Measurements from ENCODE around the gene HPCAL1. TPM values are rescaled to one million over a fixed set of nuclear protein-coding genes. Genes with fewer than 3 reads are reported as not detected.

Gene HPCAL1
- total RNA-seq, 1 donor from 2014 or later: 17.3 TPM

- Mint-ChIP-seq H3K27ac (ENCODE audit: unreplicated experiment) (no peak overlapping the region), H3K4me1 (peaks cover 4% of the 10 kb centered on the region), H3K36me3 (ENCODE audit: low read depth) (no peaks in the 10 kb centered on the region), H3K9me3 (no peaks in the 10 kb centered on the region), H3K27me3 (ENCODE audit: low read depth) (no peaks in the 10 kb centered on the region), H3K4me3 (no peak overlapping the region)
- no peak for DNase-seq (ENCODE audit: low read depth, low spot score)
- TF ChIP-seq, protein P1, sequence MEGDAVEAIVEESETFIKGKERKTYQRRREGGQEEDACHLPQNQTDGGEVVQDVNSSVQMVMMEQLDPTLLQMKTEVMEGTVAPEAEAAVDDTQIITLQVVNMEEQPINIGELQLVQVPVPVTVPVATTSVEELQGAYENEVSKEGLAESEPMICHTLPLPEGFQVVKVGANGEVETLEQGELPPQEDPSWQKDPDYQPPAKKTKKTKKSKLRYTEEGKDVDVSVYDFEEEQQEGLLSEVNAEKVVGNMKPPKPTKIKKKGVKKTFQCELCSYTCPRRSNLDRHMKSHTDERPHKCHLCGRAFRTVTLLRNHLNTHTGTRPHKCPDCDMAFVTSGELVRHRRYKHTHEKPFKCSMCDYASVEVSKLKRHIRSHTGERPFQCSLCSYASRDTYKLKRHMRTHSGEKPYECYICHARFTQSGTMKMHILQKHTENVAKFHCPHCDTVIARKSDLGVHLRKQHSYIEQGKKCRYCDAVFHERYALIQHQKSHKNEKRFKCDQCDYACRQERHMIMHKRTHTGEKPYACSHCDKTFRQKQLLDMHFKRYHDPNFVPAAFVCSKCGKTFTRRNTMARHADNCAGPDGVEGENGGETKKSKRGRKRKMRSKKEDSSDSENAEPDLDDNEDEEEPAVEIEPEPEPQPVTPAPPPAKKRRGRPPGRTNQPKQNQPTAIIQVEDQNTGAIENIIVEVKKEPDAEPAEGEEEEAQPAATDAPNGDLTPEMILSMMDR (conservative IDR thresholded peaks at IDR 0.05): no peak
Observed at GRCh38 chr2:10413991-10414451, 111.3 kb downstream of the HPCAL1 start.

GRCh38 chr2:10414591-10414990, 111.9 kb downstream of the HPCAL1 start:
- Mint-ChIP-seq H3K36me3 (ENCODE audit: low read depth) (no peaks in the 10 kb centered on the region), H3K9me3 (no peaks in the 10 kb centered on the region), H3K27ac (ENCODE audit: unreplicated experiment) (peak overlapping the region; percentile 12), H3K4me3 (no peak overlapping the region), H3K4me1 (no peaks in the 10 kb centered on the region), H3K27me3 (ENCODE audit: low read depth) (no peaks in the 10 kb centered on the region)
- DNase-seq (ENCODE audit: low read depth, low spot score): no peak
- TF ChIP-seq, protein P1 (conservative IDR thresholded peaks at IDR 0.05): no peak

GRCh38 chr2:10415048-10415447, 112.3 kb downstream of the HPCAL1 start:
- Mint-ChIP-seq H3K4me3 (no peak overlapping the region), H3K4me1 (no peaks in the 10 kb centered on the region), H3K27me3 (ENCODE audit: low read depth) (no peaks in the 10 kb centered on the region), H3K27ac (ENCODE audit: unreplicated experiment) (no peak overlapping the region), H3K36me3 (ENCODE audit: low read depth) (no peaks in the 10 kb centered on the region), H3K9me3 (no peaks in the 10 kb centered on the region)
- TF ChIP-seq, protein P1 (conservative IDR thresholded peaks at IDR 0.05): no peak
- DNase-seq (ENCODE audit: low read depth, low spot score): no peak

DNA sequence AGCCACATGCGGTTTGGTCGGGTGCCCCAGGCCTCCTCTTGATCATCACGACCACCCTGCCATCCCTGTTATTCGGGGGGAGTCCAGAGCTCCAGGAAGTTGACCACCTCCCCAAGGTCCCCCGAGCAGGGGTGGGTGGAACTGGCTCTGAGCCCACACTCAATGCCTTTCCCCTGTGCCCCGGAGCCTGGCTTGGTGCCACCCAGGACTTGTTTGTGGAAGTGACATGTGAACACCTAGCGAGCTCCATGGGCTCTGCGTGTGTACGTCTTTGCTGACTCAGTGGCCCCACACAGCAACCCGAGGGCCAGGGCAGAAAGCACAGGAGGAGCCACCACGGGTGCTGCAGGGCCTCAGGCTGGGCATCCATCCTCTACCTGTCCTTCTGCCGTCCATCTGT, 112.9 kb downstream of the HPCAL1 start:
- TF ChIP-seq, protein P1 (conservative IDR thresholded peaks at IDR 0.05): no peak
- H3K4me1 Mint-ChIP-seq: no peaks in the 10 kb centered on the region
- H3K27me3 Mint-ChIP-seq (ENCODE audit: low read depth): no peaks in the 10 kb centered on the region
- no peaks in the 10 kb centered on the region for H3K9me3 Mint-ChIP-seq
- no peak overlapping the region for H3K27ac Mint-ChIP-seq (ENCODE audit: unreplicated experiment)
- DNase-seq (ENCODE audit: low read depth, low spot score): no peak
- H3K4me3 Mint-ChIP-seq: no peak overlapping the region
- H3K36me3 Mint-ChIP-seq (ENCODE audit: low read depth): no peaks in the 10 kb centered on the region

- Mint-ChIP-seq H3K9me3 (no peaks in the 10 kb centered on the region), H3K4me1 (no peaks in the 10 kb centered on the region), H3K27ac (ENCODE audit: unreplicated experiment) (no peak overlapping the region), H3K4me3 (no peak overlapping the region), H3K36me3 (ENCODE audit: low read depth) (no peaks in the 10 kb centered on the region), H3K27me3 (ENCODE audit: low read depth) (no peaks in the 10 kb centered on the region)
- DNase-seq (ENCODE audit: low read depth, low spot score): no peak
- TF ChIP-seq, protein P1 (conservative IDR thresholded peaks at IDR 0.05): no peak
Observed at GRCh38 chr2:10417551-10418335, 115.0 kb downstream of the HPCAL1 start.

Data from neural crest cell (in vitro differentiated cells).